Transverse colon (tissue), 4 donors: ENCODE data around the gene TYRP1.

Experiments
- EP300 ChIP-seq: sonication (generic); formaldehyde crosslinking; IDR thresholded peaks from one replicate; pipeline ENCODE4 v1.6.1; 2017; ENCODE audit warnings: antibody characterized with exemption, low read depth
- POLR2A ChIP-seq: fragments of 450-650 bp; IDR thresholded peaks from one replicate; pipeline ENCODE4 v1.6.1; 2016; ENCODE audit warnings: antibody characterized with exemption, mild to moderate bottlenecking, moderate library complexity
- POLR2AphosphoS5 ChIP-seq, 3 donors: sonication (generic); formaldehyde crosslinking; IDR thresholded peaks; one replicate each; pipeline ENCODE4 v1.6.1; 2016; ENCODE audit warnings: antibody characterized with exemption in 3 of 3
- TF ChIP-seq, protein P1 (sequence below), 5 experiments: fragments of 200-600 bp in 3 of 5; fragments of 450-650 bp in 2 of 5; sonication (generic) in 3 of 5; IDR thresholded peaks; 1 replicate in 2 of 5; 2 replicates in 3 of 5; pipeline ENCODE4 v1.5.1; 2016 to 2017; ENCODE audit warnings: antibody characterized with exemption in 5 of 5, inconsistent platforms in 3 of 5, mild to moderate bottlenecking in 2 of 5, moderate library complexity in 1 of 5

- TF ChIP-seq, protein P1, sequence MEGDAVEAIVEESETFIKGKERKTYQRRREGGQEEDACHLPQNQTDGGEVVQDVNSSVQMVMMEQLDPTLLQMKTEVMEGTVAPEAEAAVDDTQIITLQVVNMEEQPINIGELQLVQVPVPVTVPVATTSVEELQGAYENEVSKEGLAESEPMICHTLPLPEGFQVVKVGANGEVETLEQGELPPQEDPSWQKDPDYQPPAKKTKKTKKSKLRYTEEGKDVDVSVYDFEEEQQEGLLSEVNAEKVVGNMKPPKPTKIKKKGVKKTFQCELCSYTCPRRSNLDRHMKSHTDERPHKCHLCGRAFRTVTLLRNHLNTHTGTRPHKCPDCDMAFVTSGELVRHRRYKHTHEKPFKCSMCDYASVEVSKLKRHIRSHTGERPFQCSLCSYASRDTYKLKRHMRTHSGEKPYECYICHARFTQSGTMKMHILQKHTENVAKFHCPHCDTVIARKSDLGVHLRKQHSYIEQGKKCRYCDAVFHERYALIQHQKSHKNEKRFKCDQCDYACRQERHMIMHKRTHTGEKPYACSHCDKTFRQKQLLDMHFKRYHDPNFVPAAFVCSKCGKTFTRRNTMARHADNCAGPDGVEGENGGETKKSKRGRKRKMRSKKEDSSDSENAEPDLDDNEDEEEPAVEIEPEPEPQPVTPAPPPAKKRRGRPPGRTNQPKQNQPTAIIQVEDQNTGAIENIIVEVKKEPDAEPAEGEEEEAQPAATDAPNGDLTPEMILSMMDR (IDR thresholded peaks at IDR 0.05), result no peak
- TF ChIP-seq POLR2A, result no peak
- TF ChIP-seq POLR2AphosphoS5 (IDR thresholded peaks at IDR 0.05), result no peak
- TF ChIP-seq EP300, result no peak
These were observed 28.9 kb downstream of the TYRP1 start for GRCh38 chr9:12722131-12722530.
